DMS153 treated with DMSO at 0.1 percent for 48 hours (cell line): Measurements from ENCODE around the gene TMEM108.
A peak's percentile ranks its signal among the peaks of the same experiment; 100 is the strongest.

Experiments used
- DNase-seq: peaks from one replicate; lab custom pipeline; 2025; ENCODE audit not compliant: unreplicated experiment; lab: John Stamatoyannopoulos, UW

The TMEM108 gene

DNA sequence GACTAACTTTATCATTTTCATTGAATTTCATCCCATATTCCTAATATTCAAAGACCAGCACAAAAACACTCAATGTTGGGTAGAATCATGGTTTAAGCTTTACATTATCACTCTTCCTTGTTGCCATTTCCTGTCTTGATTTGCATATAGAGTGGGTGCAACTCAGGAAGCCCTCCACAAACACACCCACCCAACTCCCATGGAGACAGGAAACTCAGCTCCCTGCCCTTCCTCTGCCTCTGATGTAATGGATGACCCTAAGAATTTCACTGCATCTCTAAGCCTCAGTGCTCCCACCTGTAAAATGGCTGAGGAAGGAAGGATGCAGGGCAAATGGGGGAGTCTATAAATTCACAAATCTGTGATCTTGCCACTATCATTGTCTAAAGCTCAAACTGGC is 263.5 kb downstream of the TMEM108 start:
- DNase-seq: no peak

DNA sequence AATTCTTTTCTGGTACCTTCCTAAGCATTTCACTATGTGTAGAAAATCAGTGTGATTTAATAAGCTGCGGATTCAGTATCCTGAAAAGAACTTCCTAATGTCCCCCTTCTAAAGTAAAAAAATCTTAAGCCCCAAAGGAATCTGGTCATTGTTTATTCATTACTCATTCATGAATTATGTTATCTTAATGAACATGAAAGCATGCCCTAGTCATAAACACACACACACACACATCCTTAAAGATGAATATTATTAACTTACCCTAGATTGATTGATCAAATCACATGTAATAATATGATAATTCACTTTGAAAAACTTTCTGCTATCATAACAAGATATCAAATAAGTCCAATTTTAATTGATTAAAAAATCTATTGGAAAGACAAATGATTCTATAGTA is 265.2 kb downstream of the TMEM108 start:
- DNase-seq: no peak

- no peak for DNase-seq
Measured at GRCh38 chr3:133317866-133318265, 279.7 kb downstream of the TMEM108 start.

- DNase-seq: no peak
Measured at GRCh38 chr3:133328373-133328772, 290.2 kb downstream of the TMEM108 start.

- DNase-seq: no peak
Measured at GRCh38 chr3:133329626-133330025, 291.4 kb downstream of the TMEM108 start.

GRCh38 chr3:133330065-133330464 is 291.9 kb downstream of the TMEM108 start:
- peak; percentile 29 for DNase-seq

DNA sequence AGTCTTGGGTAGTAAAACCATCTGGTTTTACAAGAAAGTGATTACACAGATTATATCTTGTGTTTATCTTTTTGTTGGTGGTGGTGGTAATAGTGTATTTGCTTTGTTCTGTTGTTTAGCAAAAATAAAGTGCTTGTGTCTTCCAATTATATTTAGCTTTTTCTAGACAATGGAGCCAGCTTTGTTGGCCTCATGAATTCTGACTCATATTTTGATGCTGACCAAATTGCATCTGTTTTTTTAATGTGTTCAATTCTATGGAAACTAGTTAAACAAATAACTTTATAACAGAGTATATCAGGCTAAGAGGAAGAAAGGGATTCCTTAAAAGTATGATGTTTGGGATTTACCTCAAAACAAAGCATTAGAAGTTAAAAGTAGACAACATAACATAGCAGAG is 292.3 kb downstream of the TMEM108 start:
- DNase-seq: no peak

DNA sequence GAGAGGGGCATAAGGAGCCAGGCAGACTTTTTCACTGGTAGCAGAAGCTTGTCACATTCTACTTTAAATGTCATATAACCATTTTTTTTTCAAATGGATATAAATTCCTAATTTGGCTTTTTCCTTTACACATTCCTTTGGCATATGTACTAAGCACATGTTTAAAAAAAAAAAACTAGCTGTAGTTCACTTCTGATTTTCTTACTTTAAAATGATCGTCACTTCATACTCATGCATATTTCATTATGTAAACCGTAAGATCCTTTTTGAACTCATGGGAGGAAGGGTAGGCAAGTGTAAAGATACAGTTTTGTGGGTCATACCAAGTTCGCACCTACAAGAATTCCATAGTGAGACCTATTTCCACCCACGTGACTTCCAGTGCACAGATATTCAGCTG is 316.5 kb downstream of the TMEM108 start:
- DNase-seq: no peak

- no peak for DNase-seq
Measured at GRCh38 chr3:133360476-133360875, 322.3 kb downstream of the TMEM108 start.

DNA sequence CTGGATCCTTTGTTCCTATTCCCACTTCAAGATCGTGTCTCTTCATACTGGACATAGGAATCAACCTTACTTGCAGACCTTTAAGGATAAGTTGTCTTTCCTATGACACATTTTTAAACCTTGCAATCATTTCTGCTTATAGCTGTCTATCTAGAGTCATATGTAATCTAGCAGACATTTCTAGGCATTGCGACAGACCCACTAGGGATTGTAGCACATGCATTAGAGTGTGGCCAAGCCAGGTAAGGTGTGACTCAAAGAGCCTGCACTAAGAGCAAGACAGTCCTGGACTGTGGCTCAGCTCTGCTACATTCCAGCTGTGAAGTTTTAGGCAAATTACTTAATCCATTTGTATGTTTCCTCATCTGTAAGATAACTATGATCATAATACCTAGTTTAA is 322.8 kb downstream of the TMEM108 start:
- DNase-seq: no peak

DNA sequence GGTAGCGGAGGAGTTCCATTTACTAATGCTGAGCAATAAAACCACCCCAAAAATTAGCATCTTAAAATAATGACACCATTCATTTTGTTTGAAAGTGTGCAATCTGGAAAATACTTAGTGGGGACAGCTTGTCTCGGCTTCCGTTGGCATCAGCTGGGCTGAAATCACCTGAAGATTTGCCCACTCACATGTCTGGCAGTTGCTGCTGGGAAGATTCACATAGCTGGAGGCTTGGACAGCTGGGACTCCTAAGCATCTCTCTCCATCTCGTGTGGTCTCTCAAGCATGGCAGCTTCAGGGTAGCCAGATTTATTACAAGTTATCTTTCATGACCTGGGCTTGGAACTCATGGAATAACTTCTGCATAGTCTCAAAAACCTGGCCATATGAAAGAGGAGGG is 323.2 kb downstream of the TMEM108 start:
- DNase-seq: no peak

DNA sequence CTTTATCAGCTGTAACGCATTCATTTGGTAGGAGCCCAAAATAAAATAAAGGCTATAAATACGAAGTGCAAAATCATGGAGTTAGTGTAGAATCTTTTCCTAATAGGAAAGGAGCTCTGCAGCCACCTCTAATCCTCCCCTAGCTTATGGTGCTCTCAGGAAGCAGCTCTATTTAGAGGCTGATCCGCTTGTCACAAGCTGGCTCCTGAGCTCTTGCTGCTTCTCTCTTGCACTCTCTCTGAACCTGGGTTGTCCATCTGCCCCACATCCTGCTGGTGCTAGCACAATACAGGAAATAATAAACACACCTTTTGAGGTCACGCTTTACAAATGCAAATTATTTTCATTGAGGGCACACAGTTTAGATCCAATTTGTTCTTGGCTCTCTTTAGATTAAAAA is 324.3 kb downstream of the TMEM108 start:
- no peak for DNase-seq

GRCh38 chr3:133364704-133365103 is 326.5 kb downstream of the TMEM108 start:
- no peak for DNase-seq

- DNase-seq: no peak
Measured at GRCh38 chr3:133366921-133367320, 328.7 kb downstream of the TMEM108 start.

- DNase-seq: no peak
Measured at GRCh38 chr3:133367403-133367802, 329.2 kb downstream of the TMEM108 start.

DNA sequence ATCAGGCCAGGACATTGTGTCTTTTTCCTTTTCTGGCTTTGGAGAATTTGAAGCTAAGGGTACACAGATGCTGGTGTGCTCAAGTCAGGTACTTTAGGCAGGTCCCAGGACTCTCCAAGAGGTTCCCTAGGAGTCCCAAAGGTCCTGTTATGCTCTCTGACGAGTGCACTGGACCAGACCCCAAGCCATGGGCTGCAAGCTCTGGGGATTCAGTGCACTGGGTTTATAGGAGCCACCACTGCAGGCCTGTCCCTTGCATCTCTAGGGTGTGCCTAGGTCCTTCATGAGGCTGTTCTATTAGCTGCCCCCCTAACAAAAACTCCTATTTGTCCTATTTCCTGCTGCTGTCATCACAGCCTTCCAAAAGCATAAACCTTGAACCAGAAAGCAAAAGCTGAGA is 329.8 kb downstream of the TMEM108 start:
- no peak for DNase-seq

DNA sequence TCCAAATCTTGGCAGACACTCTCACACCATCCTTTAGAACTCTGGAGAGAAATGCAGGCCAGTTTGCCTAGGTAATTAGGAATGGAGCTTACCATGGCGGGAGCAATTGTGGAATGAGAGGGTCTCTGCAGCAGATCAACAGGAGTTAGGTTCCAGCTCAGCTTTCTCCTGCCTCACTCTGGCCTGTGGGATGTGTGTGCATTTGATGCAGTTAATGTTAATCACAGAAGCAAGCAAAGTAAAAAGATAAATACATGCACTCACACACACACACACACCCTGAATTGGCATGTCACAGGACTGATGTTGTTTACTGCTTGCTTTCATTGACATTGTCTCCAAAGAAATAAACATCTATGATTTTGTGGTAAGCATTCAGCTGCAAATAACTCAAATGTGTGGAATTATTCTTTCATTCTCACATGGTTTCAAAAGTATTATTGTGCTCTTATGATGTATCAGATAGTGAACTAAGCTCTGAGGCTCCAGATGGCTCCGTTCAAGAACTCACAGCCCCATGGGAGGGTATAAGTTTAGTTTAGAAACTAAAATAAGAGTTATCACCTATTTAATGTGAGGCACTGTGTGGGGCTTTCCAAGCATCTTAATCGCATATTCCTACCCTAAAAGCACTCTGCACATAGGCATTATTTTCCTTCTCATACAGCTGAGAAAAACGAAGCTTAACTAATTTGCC is 330.3 kb downstream of the TMEM108 start:
- no peak for DNase-seq

DNA sequence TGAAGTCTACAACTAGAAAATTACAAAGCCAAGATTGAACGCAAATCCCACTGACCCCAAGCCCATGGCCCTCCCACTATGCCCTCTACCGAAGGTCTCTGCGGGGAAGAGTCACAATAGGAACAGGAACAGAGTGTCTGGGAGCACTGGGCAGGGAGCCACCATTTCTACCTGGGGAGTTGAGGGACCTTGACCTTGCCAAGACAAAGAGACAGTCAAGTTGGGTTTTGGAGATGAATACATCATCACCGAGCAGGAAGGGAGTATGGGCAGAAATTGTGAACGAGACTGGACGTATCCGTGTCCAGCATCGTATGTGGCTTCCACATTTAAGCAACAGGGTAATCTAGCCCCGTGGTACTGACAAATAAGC is 330.9 kb downstream of the TMEM108 start:
- DNase-seq: no peak

DNA sequence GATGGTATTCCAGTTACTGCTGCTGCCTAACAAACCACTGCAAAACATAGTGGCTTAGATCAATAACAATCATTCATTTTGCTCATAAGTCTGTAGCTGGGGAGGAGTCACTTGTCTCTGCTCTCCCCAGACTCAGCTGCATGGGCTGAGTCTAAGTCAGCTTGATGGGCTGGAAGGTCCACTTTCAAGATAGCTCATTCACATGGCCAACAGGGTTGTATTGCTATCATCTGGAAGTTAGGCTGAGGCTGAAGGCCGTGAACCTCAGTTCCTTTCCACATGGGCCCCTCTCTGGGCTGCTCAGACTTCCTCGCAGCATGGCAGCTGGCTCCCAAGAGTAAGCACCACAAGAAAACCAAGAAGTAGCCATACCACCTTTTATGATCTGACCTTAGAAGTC is 333.0 kb downstream of the TMEM108 start:
- no peak for DNase-seq

DNA sequence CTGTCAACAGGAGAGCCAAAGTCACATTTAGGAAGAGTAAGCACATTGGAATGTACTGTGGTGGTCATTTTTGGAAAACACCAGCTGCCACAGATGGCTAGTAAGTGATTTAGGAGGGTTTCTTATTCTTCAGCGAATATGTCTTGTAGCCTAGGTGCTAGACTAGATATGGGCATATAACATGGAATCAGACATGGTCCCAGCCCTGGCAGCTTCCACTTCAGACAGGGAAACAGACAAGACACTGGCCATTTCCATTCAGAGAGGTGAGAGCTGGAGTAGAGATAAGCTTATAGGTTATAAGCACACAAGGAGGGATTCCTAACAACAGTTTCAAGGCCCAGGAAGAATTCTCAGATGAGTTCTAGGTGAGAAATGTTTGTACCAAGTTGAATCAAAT is 333.5 kb downstream of the TMEM108 start:
- no peak for DNase-seq

- DNase-seq: no peak
Measured at GRCh38 chr3:133374708-133375402, 336.7 kb downstream of the TMEM108 start.

GRCh38 chr3:133375403-133375745 is 337.2 kb downstream of the TMEM108 start:
- DNase-seq: no peak

DNA sequence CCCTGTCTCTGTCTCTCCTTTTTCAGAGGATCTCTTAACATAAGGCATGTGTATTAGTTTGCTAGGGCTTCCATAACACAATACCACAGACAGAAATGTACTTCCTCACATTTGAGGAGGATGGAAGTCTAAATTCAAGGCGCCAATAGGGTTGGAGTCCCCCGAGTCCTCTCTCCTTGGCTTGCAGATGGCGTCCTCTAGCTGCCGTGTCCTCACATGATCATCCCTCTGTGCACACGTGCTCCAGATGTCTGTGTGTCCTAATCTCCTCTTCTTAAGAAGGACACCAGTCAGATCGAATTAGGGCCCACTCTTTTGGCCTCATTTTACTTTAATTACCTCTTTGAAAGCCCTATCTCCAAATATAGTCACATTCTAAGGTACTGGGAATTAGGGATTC is 338.6 kb downstream of the TMEM108 start:
- no peak for DNase-seq
